ENCODE results near the gene AIRE.

DNA sequence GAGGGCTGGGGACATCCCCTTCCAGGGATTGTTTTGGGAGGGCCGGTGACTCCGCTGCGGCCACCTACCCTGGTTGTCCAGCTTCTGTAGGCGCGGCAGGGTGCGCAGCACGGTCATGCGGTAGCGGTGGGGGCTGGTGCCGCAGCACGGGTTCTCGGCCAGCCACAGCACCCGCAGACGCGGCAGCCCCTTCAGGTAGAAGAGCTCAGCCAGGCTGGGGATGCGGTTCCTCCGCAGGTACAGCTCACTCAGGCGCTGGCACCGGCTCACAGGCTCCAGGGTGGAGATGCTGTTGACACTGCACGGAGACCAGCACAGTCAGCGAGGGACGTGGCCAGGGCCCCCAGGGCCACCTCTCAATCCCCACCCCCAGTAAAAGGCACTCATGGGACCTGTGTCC, 47.3 kb downstream of the AIRE start:
- TF ChIP-seq CTCF (IDR thresholded peaks at IDR 0.05): no peak
- no peak for TF ChIP-seq EP300 (IDR thresholded peaks at IDR 0.05)
- TF ChIP-seq POLR2A (IDR thresholded peaks at IDR 0.05): no peak

Measured in ovary (tissue), 3 donors.